HepG2 (cell line): ENCODE results near the gene METTL1. TPM values are rescaled to one million over a fixed set of nuclear protein-coding genes. Genes with fewer than 3 reads are reported as not detected.

Experiments used
- KDM5A ChIP-seq: fragments of 200-600 bp; sonication (generic); IDR thresholded peaks from 2 replicates; pipeline ENCODE4 v1.7.0; 2018; ENCODE audit warnings: antibody characterized with exemption, mild to moderate bottlenecking, low read length, borderline replicate concordance
- RBM22 ChIP-seq: fragments of 200-400 bp; formaldehyde crosslinking; optimal IDR thresholded peaks from 2 replicates; pipeline ENCODE3; 2017; ENCODE audit warnings: mild to moderate bottlenecking, low read length, moderate library complexity
- TEAD3 ChIP-seq: optimal IDR thresholded peaks from 2 replicates; pipeline ENCODE3; 2016; ENCODE audit warnings: borderline replicate concordance
- XRCC5 ChIP-seq: fragments of 200-400 bp; formaldehyde crosslinking; optimal IDR thresholded peaks from 2 replicates; pipeline ENCODE3; 2017; ENCODE audit warnings: mild to moderate bottlenecking, low read length
- ZC3H13 ChIP-seq: sonication (generic); formaldehyde crosslinking; IDR thresholded peaks from 2 replicates; pipeline ENCODE4 v1.8.1; 2023; ENCODE audit warnings: mild to moderate bottlenecking, missing genetic modification reagents, moderate library complexity
- ZFP41 ChIP-seq: sonication (generic); formaldehyde crosslinking; IDR thresholded peaks from 2 replicates; pipeline ENCODE4 v1.4.0; 2020; ENCODE audit warnings: mild to moderate bottlenecking, missing genetic modification reagents, borderline replicate concordance
- ZNF224 ChIP-seq: sonication (generic); formaldehyde crosslinking; IDR thresholded peaks from 2 replicates; pipeline ENCODE4 v1.5.0; 2020; ENCODE audit warnings: mild to moderate bottlenecking, missing genetic modification reagents
- ZNF468 ChIP-seq: sonication (generic); formaldehyde crosslinking; IDR thresholded peaks from 2 replicates; pipeline ENCODE4 v1.8.0; 2022; ENCODE audit warnings: mild to moderate bottlenecking, moderate library complexity, missing genetic modification reagents
- polyA plus RNA-seq, 8 experiments: library from polyadenylated mRNA; depleted of rRNA in 3 of 8; stranded (reverse) in 7 of 8; unstranded in 1 of 8; fragments of >200 nt; fragmentation: Illumina TruSeq in 4 of 8; extraction: Trizol in 4 of 8; gene quantifications; 2 replicates each; pipeline versions ENCODE4 v1.2.1 to v1.2.3, GENCODE V29; 2011 to 2016; ENCODE audit warnings: low read depth in 4 of 8, missing spikeins in 1 of 8, mixed read lengths in 1 of 8; ENCODE audit not compliant: insufficient read depth in 1 of 8
- total RNA-seq, 5 experiments: library from RNA; depleted of rRNA; stranded (reverse); fragments of >200 nt; fragmentation: Illumina TruSeq; extraction: Trizol; gene quantifications; 2 replicates each; pipeline ENCODE4 v1.2.3, GENCODE V29; 2016; ENCODE audit warnings: low read depth in 1 of 5
- TF ChIP-seq, protein P1 (sequence below): sonication (generic); formaldehyde crosslinking; IDR thresholded peaks from 2 replicates; pipeline ENCODE4 v1.4.0; 2020; ENCODE audit warnings: mild to moderate bottlenecking, missing genetic modification reagents
- TF ChIP-seq, protein P2 (sequence below), 2 experiments: sonication (generic) in 1 of 2; formaldehyde crosslinking in 1 of 2; IDR thresholded peaks; 2 replicates each; pipeline versions ENCODE4 v1.4.0 to v1.6.1; 2016 to 2020; ENCODE audit warnings: borderline replicate concordance in 1 of 2, low read depth in 1 of 2, mild to moderate bottlenecking in 1 of 2, missing genetic modification reagents in 1 of 2
- TF ChIP-seq, protein P3 (sequence below): sonication (generic); formaldehyde crosslinking; IDR thresholded peaks from 2 replicates; pipeline ENCODE4 v1.4.0; 2020; ENCODE audit warnings: missing genetic modification reagents
- TF ChIP-seq, protein P4 (sequence below): sonication (generic); formaldehyde crosslinking; conservative IDR thresholded peaks from 2 replicates; pipeline ENCODE4 v1.8.1; 2023; ENCODE audit warnings: missing genetic modification reagents
- TF ChIP-seq, protein P5 (sequence below): sonication (generic); formaldehyde crosslinking; IDR thresholded peaks from 2 replicates; pipeline ENCODE4 v1.8.1; 2023; ENCODE audit warnings: mild to moderate bottlenecking, inconsistent platforms, moderate library complexity, missing genetic modification reagents, borderline replicate concordance

Gene METTL1
- total and polyA plus RNA-seq, 2 of the 13 experiments (the other 11 are each of a cell fraction or from before 2014, with no cell fraction given) = 34.7 to 36.9 TPM

DNA sequence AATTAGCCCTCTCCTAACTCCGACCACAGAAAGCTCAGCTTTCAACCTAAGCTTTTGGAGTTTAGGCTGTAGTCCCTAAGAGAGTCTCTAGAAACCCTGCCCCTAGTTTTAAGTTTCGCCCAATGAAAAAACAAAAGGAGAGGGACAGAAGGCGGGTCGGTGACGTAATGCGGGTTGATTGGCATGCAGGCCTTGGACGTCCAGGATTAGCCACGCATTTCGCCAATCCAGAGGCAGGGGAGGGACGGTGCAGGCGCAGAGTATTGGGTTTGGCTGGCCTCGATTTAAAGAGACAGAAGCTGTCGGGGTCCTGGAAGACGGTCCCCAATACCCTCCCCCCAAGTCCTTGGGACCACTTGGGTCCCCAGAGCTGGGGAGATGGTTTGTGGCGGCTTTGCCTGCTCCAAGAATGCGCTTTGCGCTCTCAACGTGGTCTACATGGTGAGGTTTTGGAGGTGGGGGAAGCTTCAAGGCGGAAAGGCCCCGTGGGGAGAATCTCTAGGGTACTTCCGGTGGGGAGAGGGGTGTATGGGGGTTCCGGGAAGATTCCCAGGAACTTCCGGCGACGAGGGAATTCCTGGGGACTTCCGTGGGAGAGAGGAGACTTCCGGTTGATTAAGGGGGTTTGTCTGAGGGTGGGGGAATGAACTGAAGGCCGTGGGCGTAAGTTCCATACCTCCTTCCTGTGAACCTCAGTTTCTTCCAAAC, 27.0 kb downstream of the METTL1 start, which contains the start of gene TSPAN31 (continued):
- TF ChIP-seq, protein P1, sequence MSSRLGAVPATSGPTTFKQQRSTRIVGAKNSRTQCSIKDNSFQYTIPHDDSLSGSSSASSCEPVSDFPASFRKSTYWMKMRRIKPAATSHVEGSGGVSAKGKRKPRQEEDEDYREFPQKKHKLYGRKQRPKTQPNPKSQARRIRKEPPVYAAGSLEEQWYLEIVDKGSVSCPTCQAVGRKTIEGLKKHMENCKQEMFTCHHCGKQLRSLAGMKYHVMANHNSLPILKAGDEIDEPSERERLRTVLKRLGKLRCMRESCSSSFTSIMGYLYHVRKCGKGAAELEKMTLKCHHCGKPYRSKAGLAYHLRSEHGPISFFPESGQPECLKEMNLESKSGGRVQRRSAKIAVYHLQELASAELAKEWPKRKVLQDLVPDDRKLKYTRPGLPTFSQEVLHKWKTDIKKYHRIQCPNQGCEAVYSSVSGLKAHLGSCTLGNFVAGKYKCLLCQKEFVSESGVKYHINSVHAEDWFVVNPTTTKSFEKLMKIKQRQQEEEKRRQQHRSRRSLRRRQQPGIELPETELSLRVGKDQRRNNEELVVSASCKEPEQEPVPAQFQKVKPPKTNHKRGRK (CRISPR knock-in tag) = no peak
- TF ChIP-seq, protein P2, sequence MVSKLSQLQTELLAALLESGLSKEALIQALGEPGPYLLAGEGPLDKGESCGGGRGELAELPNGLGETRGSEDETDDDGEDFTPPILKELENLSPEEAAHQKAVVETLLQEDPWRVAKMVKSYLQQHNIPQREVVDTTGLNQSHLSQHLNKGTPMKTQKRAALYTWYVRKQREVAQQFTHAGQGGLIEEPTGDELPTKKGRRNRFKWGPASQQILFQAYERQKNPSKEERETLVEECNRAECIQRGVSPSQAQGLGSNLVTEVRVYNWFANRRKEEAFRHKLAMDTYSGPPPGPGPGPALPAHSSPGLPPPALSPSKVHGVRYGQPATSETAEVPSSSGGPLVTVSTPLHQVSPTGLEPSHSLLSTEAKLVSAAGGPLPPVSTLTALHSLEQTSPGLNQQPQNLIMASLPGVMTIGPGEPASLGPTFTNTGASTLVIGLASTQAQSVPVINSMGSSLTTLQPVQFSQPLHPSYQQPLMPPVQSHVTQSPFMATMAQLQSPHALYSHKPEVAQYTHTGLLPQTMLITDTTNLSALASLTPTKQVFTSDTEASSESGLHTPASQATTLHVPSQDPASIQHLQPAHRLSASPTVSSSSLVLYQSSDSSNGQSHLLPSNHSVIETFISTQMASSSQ (IDR thresholded peaks at IDR 0.05; ENCODE audit: low read depth) = no peak; the same call in 1 of the 2 replicates
- TF ChIP-seq, protein P2 (CRISPR knock-in tag; IDR thresholded peaks at IDR 0.05; ENCODE audit: borderline replicate concordance) = no peak; the same call in 1 of the 2 replicates
- TF ChIP-seq ZNF468 (CRISPR knock-in tag) (no peak), ZFP41 (CRISPR knock-in tag) (no peak), RBM22 (peak; percentile 8), KDM5A (peak; percentile 62; the same call in 1 of the 2 replicates), XRCC5 (peak; percentile 18), ZC3H13 (CRISPR knock-in tag) (no peak), ZNF224 (CRISPR knock-in tag) (0 out of 2 replicates have a peak, but pooled peaks have one; percentile 69), TEAD3 (CRISPR knock-in tag) (no peak)
- TF ChIP-seq, protein P3, sequence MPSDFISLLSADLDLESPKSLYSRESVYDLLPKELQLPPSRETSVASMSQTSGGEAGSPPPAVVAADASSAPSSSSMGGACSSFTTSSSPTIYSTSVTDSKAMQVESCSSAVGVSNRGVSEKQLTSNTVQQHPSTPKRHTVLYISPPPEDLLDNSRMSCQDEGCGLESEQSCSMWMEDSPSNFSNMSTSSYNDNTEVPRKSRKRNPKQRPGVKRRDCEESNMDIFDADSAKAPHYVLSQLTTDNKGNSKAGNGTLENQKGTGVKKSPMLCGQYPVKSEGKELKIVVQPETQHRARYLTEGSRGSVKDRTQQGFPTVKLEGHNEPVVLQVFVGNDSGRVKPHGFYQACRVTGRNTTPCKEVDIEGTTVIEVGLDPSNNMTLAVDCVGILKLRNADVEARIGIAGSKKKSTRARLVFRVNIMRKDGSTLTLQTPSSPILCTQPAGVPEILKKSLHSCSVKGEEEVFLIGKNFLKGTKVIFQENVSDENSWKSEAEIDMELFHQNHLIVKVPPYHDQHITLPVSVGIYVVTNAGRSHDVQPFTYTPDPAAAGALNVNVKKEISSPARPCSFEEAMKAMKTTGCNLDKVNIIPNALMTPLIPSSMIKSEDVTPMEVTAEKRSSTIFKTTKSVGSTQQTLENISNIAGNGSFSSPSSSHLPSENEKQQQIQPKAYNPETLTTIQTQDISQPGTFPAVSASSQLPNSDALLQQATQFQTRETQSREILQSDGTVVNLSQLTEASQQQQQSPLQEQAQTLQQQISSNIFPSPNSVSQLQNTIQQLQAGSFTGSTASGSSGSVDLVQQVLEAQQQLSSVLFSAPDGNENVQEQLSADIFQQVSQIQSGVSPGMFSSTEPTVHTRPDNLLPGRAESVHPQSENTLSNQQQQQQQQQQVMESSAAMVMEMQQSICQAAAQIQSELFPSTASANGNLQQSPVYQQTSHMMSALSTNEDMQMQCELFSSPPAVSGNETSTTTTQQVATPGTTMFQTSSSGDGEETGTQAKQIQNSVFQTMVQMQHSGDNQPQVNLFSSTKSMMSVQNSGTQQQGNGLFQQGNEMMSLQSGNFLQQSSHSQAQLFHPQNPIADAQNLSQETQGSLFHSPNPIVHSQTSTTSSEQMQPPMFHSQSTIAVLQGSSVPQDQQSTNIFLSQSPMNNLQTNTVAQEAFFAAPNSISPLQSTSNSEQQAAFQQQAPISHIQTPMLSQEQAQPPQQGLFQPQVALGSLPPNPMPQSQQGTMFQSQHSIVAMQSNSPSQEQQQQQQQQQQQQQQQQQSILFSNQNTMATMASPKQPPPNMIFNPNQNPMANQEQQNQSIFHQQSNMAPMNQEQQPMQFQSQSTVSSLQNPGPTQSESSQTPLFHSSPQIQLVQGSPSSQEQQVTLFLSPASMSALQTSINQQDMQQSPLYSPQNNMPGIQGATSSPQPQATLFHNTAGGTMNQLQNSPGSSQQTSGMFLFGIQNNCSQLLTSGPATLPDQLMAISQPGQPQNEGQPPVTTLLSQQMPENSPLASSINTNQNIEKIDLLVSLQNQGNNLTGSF (CRISPR knock-in tag) = no peak
- TF ChIP-seq, protein P4, sequence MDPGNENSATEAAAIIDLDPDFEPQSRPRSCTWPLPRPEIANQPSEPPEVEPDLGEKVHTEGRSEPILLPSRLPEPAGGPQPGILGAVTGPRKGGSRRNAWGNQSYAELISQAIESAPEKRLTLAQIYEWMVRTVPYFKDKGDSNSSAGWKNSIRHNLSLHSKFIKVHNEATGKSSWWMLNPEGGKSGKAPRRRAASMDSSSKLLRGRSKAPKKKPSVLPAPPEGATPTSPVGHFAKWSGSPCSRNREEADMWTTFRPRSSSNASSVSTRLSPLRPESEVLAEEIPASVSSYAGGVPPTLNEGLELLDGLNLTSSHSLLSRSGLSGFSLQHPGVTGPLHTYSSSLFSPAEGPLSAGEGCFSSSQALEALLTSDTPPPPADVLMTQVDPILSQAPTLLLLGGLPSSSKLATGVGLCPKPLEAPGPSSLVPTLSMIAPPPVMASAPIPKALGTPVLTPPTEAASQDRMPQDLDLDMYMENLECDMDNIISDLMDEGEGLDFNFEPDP = no peak
- TF ChIP-seq, protein P5, sequence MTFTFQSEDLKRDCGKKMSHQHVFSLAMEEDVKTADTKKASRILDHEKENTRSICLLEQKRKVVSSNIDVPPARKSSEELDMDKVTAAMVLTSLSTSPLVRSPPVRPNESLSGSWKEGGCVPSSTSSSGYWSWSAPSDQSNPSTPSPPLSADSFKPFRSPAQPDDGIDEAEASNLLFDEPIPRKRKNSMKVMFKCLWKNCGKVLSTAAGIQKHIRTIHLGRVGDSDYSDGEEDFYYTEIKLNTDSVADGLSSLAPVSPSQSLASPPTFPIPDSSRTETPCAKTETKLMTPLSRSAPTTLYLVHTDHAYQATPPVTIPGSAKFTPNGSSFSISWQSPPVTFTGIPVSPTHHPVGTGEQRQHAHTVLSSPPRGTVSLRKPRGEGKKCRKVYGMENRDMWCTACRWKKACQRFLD = no peak
